Measurements from ENCODE around the gene C11orf52. TPM values are rescaled to one million over a fixed set of nuclear protein-coding genes. Genes with fewer than 3 reads are reported as not detected.

The C11orf52 gene
- total RNA-seq, 1 experiment from 2014 or later = 4.0 TPM

- H3K27ac Mint-ChIP-seq = 0 out of 7 replicates have a peak overlapping the region, but pooled peaks of 1 of the 3 experiments have one; percentile 33
- Histone ChIP-seq H3K4ac (ENCODE audit: low read depth, low read length) (no peak overlapping the region), H4K91ac (ENCODE audit: insufficient read length, low read depth, low read length) (no peak overlapping the region), H2AFZ (ENCODE audit: low read length) (no peak overlapping the region), H3K79me2 (ENCODE audit: insufficient read depth, low read length) (no peaks in the 10 kb centered on the region), H3K4me2 (ENCODE audit: insufficient read depth, insufficient read length, low read length) (no peak overlapping the region), H4K8ac (replicated peaks; ENCODE audit: insufficient read length, low read depth, low read length) (no peak overlapping the region), H4K20me1 (ENCODE audit: control insufficient read depth, insufficient read depth, insufficient read length) (no peaks in the 10 kb centered on the region), H3K56ac (ENCODE audit: insufficient read length, low read depth, low read length) (no peak overlapping the region), H2BK15ac (ENCODE audit: low read depth, low read length) (no peak overlapping the region), H3K9ac (ENCODE audit: extremely low read depth, insufficient read length, low read length) (no peak overlapping the region), H2AK5ac (ENCODE audit: insufficient read length, low read length) (no peak overlapping the region), H2BK20ac (ENCODE audit: low read depth, low read length, poor library complexity, severe bottlenecking) (no peak overlapping the region), H3K18ac (ENCODE audit: insufficient read length, low read depth, low read length) (no peak overlapping the region), H3K14ac (ENCODE audit: insufficient read depth, low read length) (no peak overlapping the region), H3K27me3 (ENCODE audit: insufficient read depth, low read length) (no peaks in the 10 kb centered on the region), H3T11ph (ENCODE audit: low read length) (no peak overlapping the region), H4K5ac (ENCODE audit: insufficient read length, low read depth, low read length) (no peak overlapping the region), H3K27ac (ENCODE audit: insufficient read length, low read depth, low read length) (no peak overlapping the region), H2BK120ac (ENCODE audit: low read depth, low read length, poor library complexity, severe bottlenecking) (no peak overlapping the region), H3K4me1 (ENCODE audit: insufficient read depth, low read length) (peaks cover 5% of the 10 kb centered on the region; the same call in 1 of the 2 replicates), H3K79me1 (ENCODE audit: insufficient read depth, low read depth, low read length, poor library complexity, severe bottlenecking) (no peaks in the 10 kb centered on the region), H2BK12ac (ENCODE audit: insufficient read length, low read depth, low read length) (no peak overlapping the region), H3K9me3 (ENCODE audit: control insufficient read depth, low read depth, low read length) (no peaks in the 10 kb centered on the region), H3K23ac (ENCODE audit: insufficient read length, low read depth, low read length) (no peak overlapping the region), H2BK5ac (ENCODE audit: insufficient read length, low read length) (no peak overlapping the region), H3K23me2 (ENCODE audit: insufficient read length, low read depth, low read length, poor library complexity, severe bottlenecking) (peaks cover 5% of the 10 kb centered on the region)
- no peak for TF ChIP-seq CTCF (conservative IDR thresholded peaks at IDR 0.05)
- H3K4me3 Mint-ChIP-seq = no peak overlapping the region; a peak in 1 of 5 replicates
- H3K36me3 Mint-ChIP-seq (ENCODE audit: insufficient read depth in 1 of 3, low read depth in 3 of 3) = no peaks in the 10 kb centered on the region
- H3K9me3 Mint-ChIP-seq = no peaks in the 10 kb centered on the region
- peaks cover 1% of the 10 kb centered on the region; the same call in 1 of the 2 replicates for H3K27me3 Mint-ChIP-seq (ENCODE audit: low read depth)
- no peak for DNase-seq
- WGBS (ENCODE audit: extremely low coverage, insufficient read length, low lambda C conversion rate) = no CpG with 5 or more reads among the region's 4 CpGs
- H3K4me1 Mint-ChIP-seq = peaks cover 33 to 42% of the 10 kb centered on the region in 2 experiments
Observed at GRCh38 chr11:111935317-111936039, 16.8 kb downstream of the C11orf52 start.

Measured in H9 (cell line).